HCT116 (cell line): ENCODE results near the gene ISX. TPM values are rescaled to one million over a fixed set of nuclear protein-coding genes. Genes with fewer than 3 reads are reported as not detected.

Experiments
- ATAC-seq: fragments of 200-7000 bp; cut with Tn5 transposase; 2 replicates; pipeline ENCODE4 v1.9.1; 2020; ENCODE audit warnings: mild to moderate bottlenecking, moderate library complexity
- BruUV-seq: library from RNA; stranded (reverse); fragments of 400-500 nt; replicated peaks from 2 replicates; lab custom pipeline; 2021; lab: Mats Ljungman, UMichigan
- CTCF ChIA-PET: fragments of 300-600 bp; sonication (Branson Sonifier 250); formaldehyde crosslinking; loops from one replicate; lab custom pipeline; 2021; ENCODE audit warnings: antibody characterized with exemption; lab: Charles Lee
- POLR2A ChIA-PET: fragments of 300-600, 350-600 bp; sonication (Branson Sonifier 250); formaldehyde crosslinking; loops from one replicate; lab custom pipeline; 2021; ENCODE audit warnings: antibody characterized with exemption; lab: Charles Lee
- RAD21 ChIA-PET, 2 experiments: fragments of 300-600 bp; sonication (Branson Sonifier 250); formaldehyde crosslinking; loops; one replicate each; lab custom pipeline; 2023; ENCODE audit warnings: low total read pairs in 2 of 2; ENCODE audit not compliant: uncharacterized antibody in 2 of 2, unreplicated experiment in 2 of 2, low non-redundant PET in 1 of 2; lab: Charles Lee
- DNase-seq: peaks from one replicate; pipeline ENCODE4 v3.0.0-alpha.2; 2010; ENCODE audit warnings: low read depth, low spot score
- H2AFZ ChIP-seq: fragments of 200-600 bp; shearing (Covaris generic), sonication (generic); 2 replicates; pipeline ENCODE4 v1.6.1; 2017; ENCODE audit warnings: low read depth, mixed run types, mixed read lengths, antibody characterized with exemption, low read length; ENCODE audit not compliant: poor library complexity, severe bottlenecking
- H3K27ac ChIP-seq: 2 replicates; pipeline ENCODE4 v1.5.1; 2012; ENCODE audit warnings: low read depth, low read length
- H3K27me3 ChIP-seq: fragments of 200-600 bp; sonication (generic); 2 replicates; pipeline ENCODE4 v1.6.1; 2016; ENCODE audit warnings: mixed run types, low read length, mixed read lengths; ENCODE audit not compliant: insufficient read depth
- H3K36me3 ChIP-seq, 2 experiments: fragments of 200-500 bp in 1 of 2; fragments of 200-600 bp in 1 of 2; sonication (Bioruptor generic) in 1 of 2; sonication (generic) in 1 of 2; 2 replicates each; pipeline versions ENCODE4 v1.5.1 to v1.6.1; 2014 to 2016; ENCODE audit warnings: low read length in 2 of 2, inconsistent platforms in 1 of 2, mixed read lengths in 1 of 2, mixed run types in 1 of 2; ENCODE audit not compliant: insufficient read depth in 2 of 2, control insufficient read depth in 1 of 2
- H3K4me1 ChIP-seq, 2 experiments: fragments of 200-600 bp in 1 of 2; sonication (generic) in 1 of 2; 2 replicates each; pipeline versions ENCODE4 v1.5.1 to v1.6.1; 2012 to 2017; ENCODE audit warnings: low read length in 2 of 2, inconsistent platforms in 1 of 2, mild to moderate bottlenecking in 1 of 2, mixed read lengths in 1 of 2, mixed run types in 1 of 2, moderate library complexity in 1 of 2; ENCODE audit not compliant: insufficient read depth in 2 of 2, control insufficient read depth in 1 of 2
- H3K4me2 ChIP-seq: fragments of 200-600 bp; sonication (generic); 2 replicates; pipeline ENCODE4 v1.6.1; 2017; ENCODE audit warnings: mixed run types, low read length, mixed read lengths
- H3K4me3 ChIP-seq, 2 experiments: fragments of 200-600 bp in 1 of 2; sonication (generic) in 1 of 2; replicated peaks in 1 of 2; 2 replicates each; pipeline ENCODE4 v1.5.1; 2011 to 2016; ENCODE audit warnings: low read length in 2 of 2, control low read depth in 1 of 2, low read depth in 1 of 2, mild to moderate bottlenecking in 1 of 2, mixed read lengths in 1 of 2, mixed run types in 1 of 2
- H3K79me2 ChIP-seq: fragments of 200-600 bp; sonication (generic); 2 replicates; pipeline ENCODE4 v1.6.1; 2017; ENCODE audit warnings: mild to moderate bottlenecking, mixed run types, low read length, moderate library complexity, mixed read lengths; ENCODE audit not compliant: insufficient read depth
- H3K9ac ChIP-seq: fragments of 200-600 bp; sonication (generic); 2 replicates; pipeline ENCODE4 v1.6.1; 2016; ENCODE audit warnings: low read length, mixed read lengths
- H3K9me2 ChIP-seq: fragments of 200-600 bp; sonication (generic), shearing (Covaris generic); 2 replicates; pipeline ENCODE4 v1.6.1; 2017; ENCODE audit warnings: mixed run types, mild to moderate bottlenecking, moderate library complexity; ENCODE audit not compliant: insufficient read depth
- H3K9me3 ChIP-seq, 2 experiments: fragments of 200-500 bp in 1 of 2; fragments of 200-600 bp in 1 of 2; sonication (Bioruptor generic) in 1 of 2; sonication (generic) in 1 of 2; 2 replicates each; pipeline ENCODE4 v1.6.1; 2014 to 2017; ENCODE audit warnings: low read length in 2 of 2, mixed read lengths in 2 of 2, inconsistent platforms in 1 of 2, low read depth in 1 of 2, mild to moderate bottlenecking in 1 of 2, mixed run types in 1 of 2, moderate library complexity in 1 of 2; ENCODE audit not compliant: control insufficient read depth in 1 of 2, insufficient read depth in 1 of 2
- H4K20me1 ChIP-seq: fragments of 200-600 bp; sonication (generic), shearing (Covaris generic); 2 replicates; pipeline ENCODE4 v1.6.1; 2017; ENCODE audit warnings: mixed run types, mild to moderate bottlenecking, moderate library complexity; ENCODE audit not compliant: insufficient read depth
- CEBPB ChIP-seq: IDR thresholded peaks from 2 replicates; pipeline ENCODE4 v1.6.1; 2012; ENCODE audit warnings: low read depth
- EGR1 ChIP-seq: IDR thresholded peaks from 2 replicates; pipeline ENCODE4 v1.6.1; 2012; ENCODE audit warnings: low read depth
- ELF1 ChIP-seq: IDR thresholded peaks from 2 replicates; pipeline ENCODE4 v1.6.1; 2012; ENCODE audit warnings: low read depth, borderline replicate concordance
- EZH2 ChIP-seq: fragments of 200-600 bp; sonication (generic); IDR thresholded peaks from 2 replicates; pipeline ENCODE4 v1.6.1; 2017; ENCODE audit warnings: antibody characterized with exemption, mixed run types
- EZH2phosphoT487 ChIP-seq: fragments of 200-600 bp; IDR thresholded peaks from 2 replicates; pipeline ENCODE4 v1.6.1; 2018; ENCODE audit warnings: antibody characterized with exemption, borderline replicate concordance
- FOSL1 ChIP-seq: IDR thresholded peaks from 2 replicates; pipeline ENCODE4 v1.6.1; 2012; ENCODE audit warnings: low read depth
- POLR2A ChIP-seq: IDR thresholded peaks from 2 replicates; pipeline ENCODE4 v1.7.0; 2011; ENCODE audit warnings: borderline replicate concordance; ENCODE audit not compliant: insufficient read depth, insufficient read length; ENCODE audit errors: extremely low read depth
- POLR2AphosphoS5 ChIP-seq: IDR thresholded peaks from 2 replicates; pipeline ENCODE4 v1.6.1; 2011; ENCODE audit warnings: mild to moderate bottlenecking, low read depth, low read length, moderate library complexity
- RAD21 ChIP-seq: IDR thresholded peaks from 2 replicates; pipeline ENCODE4 v1.6.1; 2012; ENCODE audit warnings: low read depth, mild to moderate bottlenecking
- SIN3A ChIP-seq: IDR thresholded peaks from 2 replicates; pipeline ENCODE4 v1.6.1; 2012; ENCODE audit warnings: low read depth
- SP1 ChIP-seq: IDR thresholded peaks from 2 replicates; pipeline ENCODE4 v1.6.1; 2012; ENCODE audit warnings: low read depth
- SRF ChIP-seq: IDR thresholded peaks from 2 replicates; pipeline ENCODE4 v1.6.1; 2012; ENCODE audit warnings: low read depth
- YY1 ChIP-seq: IDR thresholded peaks from 2 replicates; pipeline ENCODE4 v1.6.1; 2011; ENCODE audit warnings: low read length, low read depth, moderate library complexity, mild to moderate bottlenecking; ENCODE audit not compliant: insufficient replicate concordance; ENCODE audit errors: extremely low read depth
- ZFX ChIP-seq: fragments of 450-650 bp; IDR thresholded peaks from 2 replicates; pipeline ENCODE4 v1.6.1; 2017
- ZNF274 ChIP-seq: fragments of 200-500 bp; sonication (Bioruptor generic); IDR thresholded peaks from 2 replicates; pipeline ENCODE4 v1.6.1; 2014; ENCODE audit warnings: mild to moderate bottlenecking, low read depth, low read length, inconsistent platforms
- intact Hi-C: fragments of 100-400 bp; cut with micrococcal nuclease; formaldehyde crosslinking; loops from 2 replicates; pipeline ENCODE4 v1.10.0; 2022
- total RNA-seq: library from RNA; stranded (reverse); gene quantifications from one replicate; pipeline ENCODE4 v1.2.1, GENCODE V29; 2021; ENCODE audit not compliant: unreplicated experiment
- TF ChIP-seq, protein P1 (sequence below): IDR thresholded peaks from 2 replicates; pipeline ENCODE4 v1.6.1; 2011; ENCODE audit warnings: mild to moderate bottlenecking, low read length, moderate library complexity; ENCODE audit not compliant: insufficient replicate concordance; ENCODE audit errors: extremely low read depth
- TF ChIP-seq, protein P2 (sequence below): IDR thresholded peaks from 2 replicates; pipeline ENCODE4 v1.6.1; 2012
- TF ChIP-seq, protein P3 (sequence below), 3 experiments: fragments of 200-600 bp in 1 of 3; sonication (generic) in 1 of 3; IDR thresholded peaks in 2 of 3; conservative IDR thresholded peaks in 1 of 3; 2 replicates each; pipeline ENCODE4 v1.5.1; 2012 to 2017; ENCODE audit warnings: low read depth in 2 of 3, low read length in 2 of 3, antibody characterized with exemption in 1 of 3, borderline replicate concordance in 1 of 3, control low read depth in 1 of 3, mild to moderate bottlenecking in 1 of 3, mixed read lengths in 1 of 3, mixed run types in 1 of 3, moderate library complexity in 1 of 3; ENCODE audit not compliant: insufficient read depth in 1 of 3
- TF ChIP-seq, protein P4 (sequence below): IDR thresholded peaks from 2 replicates; pipeline ENCODE4 v1.6.1; 2012; ENCODE audit warnings: low read depth

ISX gene
- total RNA-seq, 1 experiment from 2014 or later: not detected

DNA sequence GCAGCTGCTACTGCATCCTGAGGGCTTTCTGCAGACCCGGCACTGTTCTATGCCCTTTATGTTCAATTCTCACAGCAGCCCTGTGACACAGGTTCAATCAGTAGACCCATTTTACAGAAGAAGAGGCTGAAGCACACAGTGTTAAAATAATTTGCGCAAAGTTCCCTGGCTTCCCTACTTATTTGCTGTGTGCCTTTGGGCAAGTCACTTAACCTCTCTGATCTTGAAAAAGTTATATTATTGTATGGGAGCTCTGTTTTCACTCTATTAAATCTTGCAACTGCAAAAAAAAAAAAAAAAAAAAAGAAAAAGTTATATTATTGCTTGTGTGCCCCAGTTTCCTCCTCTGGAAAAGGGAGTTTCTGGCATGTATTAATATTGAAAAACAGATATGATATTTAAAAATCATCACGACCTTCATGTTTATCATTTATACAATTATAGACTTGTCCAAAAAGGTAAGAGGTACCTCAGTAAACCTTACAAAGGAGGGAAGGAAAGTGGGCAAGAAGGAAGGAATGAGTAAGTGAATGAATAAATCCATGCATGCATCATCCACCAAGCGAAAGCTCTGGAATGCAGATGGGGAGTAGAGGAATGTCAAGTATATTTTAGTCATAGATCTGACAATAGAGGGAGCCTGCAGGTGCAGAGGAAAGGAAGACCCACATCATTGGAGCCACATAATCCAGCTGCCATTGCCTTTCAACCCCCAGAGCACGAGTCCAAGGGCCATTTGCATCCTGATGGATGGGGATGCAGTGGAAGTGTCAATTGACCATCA, 21.2 kb upstream of the ISX start:
- intact Hi-C loops: loop anchor here (10.0 kb wide), 1 partner anchor 190 kb away; no protein-coding TSS in a partner anchor
- DNase-seq: no peak

More for the DNA sequence above, 21.2 kb upstream of the ISX start:
- ChIA-PET POLR2A (no interaction called here), CTCF (interaction anchor here (1.3 kb wide), 1 partner anchor 112 kb away, joined by 3 read pairs; no protein-coding TSS in a partner anchor), RAD21 (no interaction called here)
- no peak for ATAC-seq
- Histone ChIP-seq H3K27ac (no peak overlapping the region), H3K9ac (no peak overlapping the region), H3K4me2 (no peak overlapping the region), H2AFZ (no peak overlapping the region), H4K20me1 (no peaks in the 10 kb centered on the region), H3K36me3 (no peaks in the 10 kb centered on the region), H3K4me1 (no peaks in the 10 kb centered on the region), H3K79me2 (no peaks in the 10 kb centered on the region), H3K9me2 (no peaks in the 10 kb centered on the region), H3K9me3 (no peaks in the 10 kb centered on the region), H3K4me3 (no peak overlapping the region), H3K27me3 (peaks cover 10% of the 10 kb centered on the region; the same call in 1 of the 2 replicates)
- no peak for TF ChIP-seq SIN3A
- no peak for TF ChIP-seq EZH2phosphoT487
- TF ChIP-seq SRF: no peak
- TF ChIP-seq ZNF274: no peak
- TF ChIP-seq EZH2: no peak
- no peak for TF ChIP-seq YY1
- no peak for TF ChIP-seq FOSL1
- TF ChIP-seq POLR2A: no peak
- no peak for TF ChIP-seq RAD21
- TF ChIP-seq, protein P1, sequence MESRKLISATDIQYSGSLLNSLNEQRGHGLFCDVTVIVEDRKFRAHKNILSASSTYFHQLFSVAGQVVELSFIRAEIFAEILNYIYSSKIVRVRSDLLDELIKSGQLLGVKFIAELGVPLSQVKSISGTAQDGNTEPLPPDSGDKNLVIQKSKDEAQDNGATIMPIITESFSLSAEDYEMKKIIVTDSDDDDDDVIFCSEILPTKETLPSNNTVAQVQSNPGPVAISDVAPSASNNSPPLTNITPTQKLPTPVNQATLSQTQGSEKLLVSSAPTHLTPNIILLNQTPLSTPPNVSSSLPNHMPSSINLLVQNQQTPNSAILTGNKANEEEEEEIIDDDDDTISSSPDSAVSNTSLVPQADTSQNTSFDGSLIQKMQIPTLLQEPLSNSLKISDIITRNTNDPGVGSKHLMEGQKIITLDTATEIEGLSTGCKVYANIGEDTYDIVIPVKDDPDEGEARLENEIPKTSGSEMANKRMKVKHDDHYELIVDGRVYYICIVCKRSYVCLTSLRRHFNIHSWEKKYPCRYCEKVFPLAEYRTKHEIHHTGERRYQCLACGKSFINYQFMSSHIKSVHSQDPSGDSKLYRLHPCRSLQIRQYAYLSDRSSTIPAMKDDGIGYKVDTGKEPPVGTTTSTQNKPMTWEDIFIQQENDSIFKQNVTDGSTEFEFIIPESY: no peak
- TF ChIP-seq SP1: no peak
- TF ChIP-seq CEBPB: no peak
- no peak for TF ChIP-seq EGR1
- no peak for TF ChIP-seq POLR2AphosphoS5
- TF ChIP-seq, protein P2, sequence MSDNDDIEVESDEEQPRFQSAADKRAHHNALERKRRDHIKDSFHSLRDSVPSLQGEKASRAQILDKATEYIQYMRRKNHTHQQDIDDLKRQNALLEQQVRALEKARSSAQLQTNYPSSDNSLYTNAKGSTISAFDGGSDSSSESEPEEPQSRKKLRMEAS: no peak
- TF ChIP-seq, protein P3, sequence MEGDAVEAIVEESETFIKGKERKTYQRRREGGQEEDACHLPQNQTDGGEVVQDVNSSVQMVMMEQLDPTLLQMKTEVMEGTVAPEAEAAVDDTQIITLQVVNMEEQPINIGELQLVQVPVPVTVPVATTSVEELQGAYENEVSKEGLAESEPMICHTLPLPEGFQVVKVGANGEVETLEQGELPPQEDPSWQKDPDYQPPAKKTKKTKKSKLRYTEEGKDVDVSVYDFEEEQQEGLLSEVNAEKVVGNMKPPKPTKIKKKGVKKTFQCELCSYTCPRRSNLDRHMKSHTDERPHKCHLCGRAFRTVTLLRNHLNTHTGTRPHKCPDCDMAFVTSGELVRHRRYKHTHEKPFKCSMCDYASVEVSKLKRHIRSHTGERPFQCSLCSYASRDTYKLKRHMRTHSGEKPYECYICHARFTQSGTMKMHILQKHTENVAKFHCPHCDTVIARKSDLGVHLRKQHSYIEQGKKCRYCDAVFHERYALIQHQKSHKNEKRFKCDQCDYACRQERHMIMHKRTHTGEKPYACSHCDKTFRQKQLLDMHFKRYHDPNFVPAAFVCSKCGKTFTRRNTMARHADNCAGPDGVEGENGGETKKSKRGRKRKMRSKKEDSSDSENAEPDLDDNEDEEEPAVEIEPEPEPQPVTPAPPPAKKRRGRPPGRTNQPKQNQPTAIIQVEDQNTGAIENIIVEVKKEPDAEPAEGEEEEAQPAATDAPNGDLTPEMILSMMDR (IDR thresholded peaks at IDR 0.05 in 2 of 3, conservative IDR thresholded peaks at IDR 0.05 in 1 of 3; ENCODE audit: borderline replicate concordance in 1 of 3, insufficient read depth in 1 of 3, low read depth in 2 of 3, low read length in 2 of 3): no peak
- TF ChIP-seq ZFX: no peak
- TF ChIP-seq, protein P4, sequence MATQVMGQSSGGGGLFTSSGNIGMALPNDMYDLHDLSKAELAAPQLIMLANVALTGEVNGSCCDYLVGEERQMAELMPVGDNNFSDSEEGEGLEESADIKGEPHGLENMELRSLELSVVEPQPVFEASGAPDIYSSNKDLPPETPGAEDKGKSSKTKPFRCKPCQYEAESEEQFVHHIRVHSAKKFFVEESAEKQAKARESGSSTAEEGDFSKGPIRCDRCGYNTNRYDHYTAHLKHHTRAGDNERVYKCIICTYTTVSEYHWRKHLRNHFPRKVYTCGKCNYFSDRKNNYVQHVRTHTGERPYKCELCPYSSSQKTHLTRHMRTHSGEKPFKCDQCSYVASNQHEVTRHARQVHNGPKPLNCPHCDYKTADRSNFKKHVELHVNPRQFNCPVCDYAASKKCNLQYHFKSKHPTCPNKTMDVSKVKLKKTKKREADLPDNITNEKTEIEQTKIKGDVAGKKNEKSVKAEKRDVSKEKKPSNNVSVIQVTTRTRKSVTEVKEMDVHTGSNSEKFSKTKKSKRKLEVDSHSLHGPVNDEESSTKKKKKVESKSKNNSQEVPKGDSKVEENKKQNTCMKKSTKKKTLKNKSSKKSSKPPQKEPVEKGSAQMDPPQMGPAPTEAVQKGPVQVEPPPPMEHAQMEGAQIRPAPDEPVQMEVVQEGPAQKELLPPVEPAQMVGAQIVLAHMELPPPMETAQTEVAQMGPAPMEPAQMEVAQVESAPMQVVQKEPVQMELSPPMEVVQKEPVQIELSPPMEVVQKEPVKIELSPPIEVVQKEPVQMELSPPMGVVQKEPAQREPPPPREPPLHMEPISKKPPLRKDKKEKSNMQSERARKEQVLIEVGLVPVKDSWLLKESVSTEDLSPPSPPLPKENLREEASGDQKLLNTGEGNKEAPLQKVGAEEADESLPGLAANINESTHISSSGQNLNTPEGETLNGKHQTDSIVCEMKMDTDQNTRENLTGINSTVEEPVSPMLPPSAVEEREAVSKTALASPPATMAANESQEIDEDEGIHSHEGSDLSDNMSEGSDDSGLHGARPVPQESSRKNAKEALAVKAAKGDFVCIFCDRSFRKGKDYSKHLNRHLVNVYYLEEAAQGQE: no peak
- no peak for TF ChIP-seq ELF1
- no TSS peak for BruUV-seq
